Fibroblast of lung (primary cell): ENCODE results near the gene CDX1. TPM values are rescaled to one million over a fixed set of nuclear protein-coding genes. Genes with fewer than 3 reads are reported as not detected.

Experiments
- DNase-seq, 2 donors: peaks; one replicate each; pipeline versions ENCODE4 v3.0.0 to v3.0.0-alpha.2; 2010; ENCODE audit warnings: low read depth in 2 of 2
- H2AFZ ChIP-seq: 2 replicates; pipeline ENCODE4 v1.5.1; 2012; ENCODE audit warnings: low read length, control low read depth, inconsistent platforms
- H3K27ac ChIP-seq: 2 replicates; pipeline ENCODE4 v1.5.1; 2011; ENCODE audit warnings: low read length, control low read depth; ENCODE audit not compliant: insufficient read depth
- H3K27me3 ChIP-seq: 2 replicates; pipeline ENCODE4 v1.5.1; 2011; ENCODE audit warnings: mild to moderate bottlenecking, low read length; ENCODE audit not compliant: control insufficient read depth, insufficient read depth
- H3K36me3 ChIP-seq: 2 replicates; pipeline ENCODE4 v1.5.1; 2011; ENCODE audit warnings: low read length; ENCODE audit not compliant: control insufficient read depth, insufficient read depth
- H3K4me1 ChIP-seq: 2 replicates; pipeline ENCODE4 v1.5.1; 2011; ENCODE audit warnings: low read length; ENCODE audit not compliant: control insufficient read depth, insufficient read depth; ENCODE audit errors: extremely low read depth
- H3K4me2 ChIP-seq: 2 replicates; pipeline ENCODE4 v1.5.1; 2011; ENCODE audit warnings: low read length, control low read depth; ENCODE audit not compliant: insufficient read depth; ENCODE audit errors: extremely low read depth
- H3K4me3 ChIP-seq, 4 experiments: fragments of 200-600 bp in 1 of 4; sonication (generic) in 1 of 4; replicated peaks in 1 of 4; 2 replicates each; pipeline ENCODE4 v1.5.1; 2011 to 2016; ENCODE audit warnings: low read length in 4 of 4, low read depth in 3 of 4, mild to moderate bottlenecking in 3 of 4, control low read depth in 2 of 4, inconsistent platforms in 1 of 4, mixed read lengths in 1 of 4; ENCODE audit not compliant: insufficient read depth in 1 of 4; ENCODE audit errors: control extremely low read depth in 1 of 4
- H3K79me2 ChIP-seq: 2 replicates; pipeline ENCODE4 v1.5.1; 2012; ENCODE audit warnings: mild to moderate bottlenecking, low read length, inconsistent platforms; ENCODE audit not compliant: control insufficient read depth, insufficient read depth
- H3K9ac ChIP-seq: 2 replicates; pipeline ENCODE4 v1.5.1; 2011; ENCODE audit warnings: mild to moderate bottlenecking, low read length, control low read depth; ENCODE audit not compliant: insufficient read depth
- H3K9me3 ChIP-seq: 2 replicates; pipeline ENCODE4 v1.5.1; 2012; ENCODE audit warnings: low read depth, low read length; ENCODE audit not compliant: control insufficient read depth, insufficient read depth
- H4K20me1 ChIP-seq: 2 replicates; pipeline ENCODE4 v1.5.1; 2011; ENCODE audit warnings: low read length; ENCODE audit not compliant: control insufficient read depth, insufficient read depth; ENCODE audit errors: extremely low read depth
- EZH2 ChIP-seq: IDR thresholded peaks from 2 replicates; pipeline ENCODE4 v1.5.1; 2012; ENCODE audit warnings: low read length, control low read depth, mild to moderate bottlenecking; ENCODE audit errors: missing control alignments
- polyA plus RNA-seq, 2 donors: library from polyadenylated mRNA; depleted of rRNA in 1 of 2; stranded (reverse) in 1 of 2; unstranded in 1 of 2; fragments of >200 nt; gene quantifications; 2 replicates each; pipeline ENCODE4 v1.2.1, GENCODE V29; 2011 to 2012; ENCODE audit warnings: missing spikeins in 1 of 2
- total RNA-seq: library from RNA; depleted of rRNA; stranded (reverse); fragments of >200 nt; gene quantifications from 2 replicates; pipeline ENCODE4 v1.2.1, GENCODE V29; 2014
- TF ChIP-seq, protein P1 (sequence below), 2 donors: IDR thresholded peaks in 1 of 2; conservative IDR thresholded peaks in 1 of 2; 1 replicate in 1 of 2; 2 replicates in 1 of 2; pipeline ENCODE4 v1.5.1; 2011 to 2012; ENCODE audit warnings: low read length in 2 of 2, control low read depth in 1 of 2, inconsistent platforms in 1 of 2, low read depth in 1 of 2, mild to moderate bottlenecking in 1 of 2

The CDX1 gene
- total and polyA plus RNA-seq, 2 donors (not counting 1 experiment from before 2014, with no cell fraction given) = 0.33 to 1.8 TPM

DNA sequence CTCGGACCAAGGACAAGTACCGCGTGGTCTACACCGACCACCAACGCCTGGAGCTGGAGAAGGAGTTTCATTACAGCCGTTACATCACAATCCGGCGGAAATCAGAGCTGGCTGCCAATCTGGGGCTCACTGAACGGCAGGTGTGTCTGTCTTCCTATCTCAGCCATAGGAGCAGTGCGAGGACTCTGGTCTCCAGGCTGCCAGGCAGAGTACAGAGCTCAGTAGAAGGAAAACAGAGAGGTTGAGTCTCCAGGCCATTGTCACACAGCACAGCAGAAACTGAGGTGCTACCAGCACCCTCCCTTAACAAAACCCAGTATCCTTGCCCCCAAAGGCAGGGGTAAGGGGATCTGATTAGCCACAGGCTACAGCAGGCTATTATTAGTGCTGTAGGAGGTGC is 16.2 kb downstream of the CDX1 start:
- DNase-seq = no peak
- H3K9ac ChIP-seq = no peak overlapping the region

DNA sequence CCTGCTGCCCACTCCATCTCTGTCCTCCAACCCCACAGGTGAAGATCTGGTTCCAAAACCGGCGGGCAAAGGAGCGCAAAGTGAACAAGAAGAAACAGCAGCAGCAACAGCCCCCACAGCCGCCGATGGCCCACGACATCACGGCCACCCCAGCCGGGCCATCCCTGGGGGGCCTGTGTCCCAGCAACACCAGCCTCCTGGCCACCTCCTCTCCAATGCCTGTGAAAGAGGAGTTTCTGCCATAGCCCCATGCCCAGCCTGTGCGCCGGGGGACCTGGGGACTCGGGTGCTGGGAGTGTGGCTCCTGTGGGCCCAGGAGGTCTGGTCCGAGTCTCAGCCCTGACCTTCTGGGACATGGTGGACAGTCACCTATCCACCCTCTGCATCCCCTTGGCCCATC is 16.9 kb downstream of the CDX1 start:
- Histone ChIP-seq H3K27ac (no peak overlapping the region), H3K9ac (no peak overlapping the region), H3K4me3 (no peak overlapping the region), H3K79me2 (no peaks in the 10 kb centered on the region), H2AFZ (no peak overlapping the region), H3K4me2 (no peak overlapping the region), H3K27me3 (peaks cover 42% of the 10 kb centered on the region), H3K4me1 (peaks cover 8% of the 10 kb centered on the region), H3K9me3 (no peaks in the 10 kb centered on the region), H4K20me1 (no peaks in the 10 kb centered on the region), H3K36me3 (no peaks in the 10 kb centered on the region)
- TF ChIP-seq, protein P1, sequence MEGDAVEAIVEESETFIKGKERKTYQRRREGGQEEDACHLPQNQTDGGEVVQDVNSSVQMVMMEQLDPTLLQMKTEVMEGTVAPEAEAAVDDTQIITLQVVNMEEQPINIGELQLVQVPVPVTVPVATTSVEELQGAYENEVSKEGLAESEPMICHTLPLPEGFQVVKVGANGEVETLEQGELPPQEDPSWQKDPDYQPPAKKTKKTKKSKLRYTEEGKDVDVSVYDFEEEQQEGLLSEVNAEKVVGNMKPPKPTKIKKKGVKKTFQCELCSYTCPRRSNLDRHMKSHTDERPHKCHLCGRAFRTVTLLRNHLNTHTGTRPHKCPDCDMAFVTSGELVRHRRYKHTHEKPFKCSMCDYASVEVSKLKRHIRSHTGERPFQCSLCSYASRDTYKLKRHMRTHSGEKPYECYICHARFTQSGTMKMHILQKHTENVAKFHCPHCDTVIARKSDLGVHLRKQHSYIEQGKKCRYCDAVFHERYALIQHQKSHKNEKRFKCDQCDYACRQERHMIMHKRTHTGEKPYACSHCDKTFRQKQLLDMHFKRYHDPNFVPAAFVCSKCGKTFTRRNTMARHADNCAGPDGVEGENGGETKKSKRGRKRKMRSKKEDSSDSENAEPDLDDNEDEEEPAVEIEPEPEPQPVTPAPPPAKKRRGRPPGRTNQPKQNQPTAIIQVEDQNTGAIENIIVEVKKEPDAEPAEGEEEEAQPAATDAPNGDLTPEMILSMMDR (conservative IDR thresholded peaks at IDR 0.05 in 1 of 2, IDR thresholded peaks at IDR 0.05 in 1 of 2; ENCODE audit: low read depth in 1 of 2, low read length in 2 of 2) = no peak
- TF ChIP-seq EZH2 = no peak
- DNase-seq = no peak

More for the DNA sequence above, 16.2 kb downstream of the CDX1 start:
- no peaks in the 10 kb centered on the region for H3K9me3 ChIP-seq
- peaks cover 8% of the 10 kb centered on the region for H3K4me1 ChIP-seq
- H3K27me3 ChIP-seq = peaks cover 35% of the 10 kb centered on the region
- no peaks in the 10 kb centered on the region for H3K36me3 ChIP-seq
- H3K79me2 ChIP-seq = no peaks in the 10 kb centered on the region
- no peak for TF ChIP-seq EZH2
- TF ChIP-seq, protein P1 (conservative IDR thresholded peaks at IDR 0.05 in 1 of 2, IDR thresholded peaks at IDR 0.05 in 1 of 2; ENCODE audit: low read depth in 1 of 2, low read length in 2 of 2) = no peak
- no peak overlapping the region for H3K27ac ChIP-seq
- H2AFZ ChIP-seq = no peak overlapping the region
- no peak overlapping the region for H3K4me3 ChIP-seq
- no peaks in the 10 kb centered on the region for H4K20me1 ChIP-seq
- H3K4me2 ChIP-seq = no peak overlapping the region

DNA sequence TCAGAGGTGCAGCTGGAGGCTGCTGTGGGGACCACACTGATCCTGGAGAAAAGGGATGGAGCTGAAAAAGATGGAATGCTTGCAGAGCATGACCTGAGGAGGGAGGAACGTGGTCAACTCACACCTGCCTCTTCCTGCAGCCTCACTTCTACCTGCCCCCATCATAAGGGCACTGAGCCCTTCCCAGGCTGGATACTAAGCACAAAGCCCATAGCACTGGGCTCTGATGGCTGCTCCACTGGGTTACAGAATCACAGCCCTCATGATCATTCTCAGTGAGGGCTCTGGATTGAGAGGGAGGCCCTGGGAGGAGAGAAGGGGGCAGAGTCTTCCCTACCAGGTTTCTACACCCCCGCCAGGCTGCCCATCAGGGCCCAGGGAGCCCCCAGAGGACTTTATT is 17.4 kb downstream of the CDX1 start:
- H3K27me3 ChIP-seq = peaks cover 48% of the 10 kb centered on the region
- no peak for DNase-seq

More for the DNA sequence above, 17.4 kb downstream of the CDX1 start:
- Histone ChIP-seq H3K4me3 (no peak overlapping the region), H3K4me1 (peaks cover 8% of the 10 kb centered on the region), H3K4me2 (no peak overlapping the region), H3K79me2 (no peaks in the 10 kb centered on the region), H3K9me3 (no peaks in the 10 kb centered on the region), H2AFZ (no peak overlapping the region), H4K20me1 (no peaks in the 10 kb centered on the region), H3K9ac (no peak overlapping the region), H3K36me3 (no peaks in the 10 kb centered on the region), H3K27ac (no peak overlapping the region)
- TF ChIP-seq EZH2 = no peak
- TF ChIP-seq, protein P1 (conservative IDR thresholded peaks at IDR 0.05 in 1 of 2, IDR thresholded peaks at IDR 0.05 in 1 of 2; ENCODE audit: low read depth in 1 of 2, low read length in 2 of 2) = no peak
